LNCAP (cell line): Measurements from ENCODE around the gene VOPP1.

Source experiments
- TF ChIP-seq, protein P1 (sequence below): fragments of 450-650 bp; IDR thresholded peaks from 2 replicates; pipeline ENCODE4 v1.5.1; 2017; ENCODE audit warnings: mild to moderate bottlenecking

VOPP1 gene

DNA sequence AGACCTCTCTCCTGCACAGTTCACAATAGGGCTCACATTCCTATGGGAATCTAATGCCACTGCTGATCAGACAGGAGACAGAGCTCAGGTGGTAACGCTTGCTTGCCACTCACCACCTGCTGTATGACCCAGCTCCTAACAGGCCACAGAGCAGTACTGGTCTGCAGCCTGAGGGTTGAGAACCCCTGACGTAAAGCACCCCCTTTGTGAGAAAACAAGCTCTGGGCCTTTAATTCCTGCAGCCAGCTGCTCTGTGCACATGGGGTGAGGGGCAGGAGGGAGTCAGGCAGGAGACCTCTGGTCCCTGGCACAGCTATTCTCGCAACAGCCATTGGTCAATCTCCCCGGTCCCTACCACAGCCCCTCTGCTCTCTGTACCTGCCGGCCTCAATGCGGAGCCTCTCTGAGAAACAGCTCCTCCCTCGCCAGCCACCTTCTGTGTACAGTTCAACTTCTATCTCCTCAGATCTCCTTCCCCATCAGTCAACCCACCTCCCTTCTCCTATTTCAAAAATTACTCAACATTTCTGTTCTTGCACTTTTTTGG lies 105.2 kb downstream of the VOPP1 start:
- TF ChIP-seq, protein P1, sequence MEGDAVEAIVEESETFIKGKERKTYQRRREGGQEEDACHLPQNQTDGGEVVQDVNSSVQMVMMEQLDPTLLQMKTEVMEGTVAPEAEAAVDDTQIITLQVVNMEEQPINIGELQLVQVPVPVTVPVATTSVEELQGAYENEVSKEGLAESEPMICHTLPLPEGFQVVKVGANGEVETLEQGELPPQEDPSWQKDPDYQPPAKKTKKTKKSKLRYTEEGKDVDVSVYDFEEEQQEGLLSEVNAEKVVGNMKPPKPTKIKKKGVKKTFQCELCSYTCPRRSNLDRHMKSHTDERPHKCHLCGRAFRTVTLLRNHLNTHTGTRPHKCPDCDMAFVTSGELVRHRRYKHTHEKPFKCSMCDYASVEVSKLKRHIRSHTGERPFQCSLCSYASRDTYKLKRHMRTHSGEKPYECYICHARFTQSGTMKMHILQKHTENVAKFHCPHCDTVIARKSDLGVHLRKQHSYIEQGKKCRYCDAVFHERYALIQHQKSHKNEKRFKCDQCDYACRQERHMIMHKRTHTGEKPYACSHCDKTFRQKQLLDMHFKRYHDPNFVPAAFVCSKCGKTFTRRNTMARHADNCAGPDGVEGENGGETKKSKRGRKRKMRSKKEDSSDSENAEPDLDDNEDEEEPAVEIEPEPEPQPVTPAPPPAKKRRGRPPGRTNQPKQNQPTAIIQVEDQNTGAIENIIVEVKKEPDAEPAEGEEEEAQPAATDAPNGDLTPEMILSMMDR: no peak

DNA sequence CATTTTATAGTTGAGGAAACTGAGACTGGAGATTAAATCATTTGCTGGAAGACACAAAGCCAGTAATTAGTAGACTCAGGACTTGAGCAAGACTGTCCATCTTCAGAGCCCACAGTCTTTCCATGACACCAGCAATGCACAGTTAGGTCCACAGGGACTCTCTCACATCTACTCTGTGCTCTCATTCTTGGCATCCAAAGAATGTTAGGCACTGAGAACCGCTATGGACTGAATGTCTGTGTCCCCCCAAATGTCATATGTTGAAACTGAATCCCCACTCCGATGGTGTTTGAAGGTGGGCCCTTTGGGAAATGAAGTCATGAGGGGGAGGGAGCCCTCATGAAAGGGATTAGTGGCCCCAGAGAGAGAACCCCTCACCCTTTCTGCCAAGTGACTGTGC lies 106.6 kb downstream of the VOPP1 start:
- TF ChIP-seq, protein P1: no peak

DNA sequence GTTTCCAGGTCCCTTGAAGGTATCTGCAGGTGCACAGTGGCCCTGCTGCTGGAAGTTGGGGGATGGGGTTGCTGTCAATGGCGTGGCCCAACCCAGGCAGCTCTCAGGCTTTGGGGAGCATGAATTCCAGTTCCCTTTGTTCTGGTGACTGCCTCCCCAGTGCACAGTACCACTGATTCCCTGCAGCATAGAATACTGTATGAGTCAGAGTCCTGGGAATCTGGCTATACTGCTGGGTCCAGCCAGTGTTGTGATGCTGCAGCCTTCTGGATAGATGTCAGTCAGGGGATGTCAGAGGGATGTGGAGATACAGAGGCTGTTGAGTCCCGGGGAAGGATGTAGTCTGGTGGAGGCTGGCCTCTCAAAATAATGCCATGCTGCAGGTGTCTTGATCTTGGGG lies 107.9 kb downstream of the VOPP1 start:
- TF ChIP-seq, protein P1: no peak

DNA sequence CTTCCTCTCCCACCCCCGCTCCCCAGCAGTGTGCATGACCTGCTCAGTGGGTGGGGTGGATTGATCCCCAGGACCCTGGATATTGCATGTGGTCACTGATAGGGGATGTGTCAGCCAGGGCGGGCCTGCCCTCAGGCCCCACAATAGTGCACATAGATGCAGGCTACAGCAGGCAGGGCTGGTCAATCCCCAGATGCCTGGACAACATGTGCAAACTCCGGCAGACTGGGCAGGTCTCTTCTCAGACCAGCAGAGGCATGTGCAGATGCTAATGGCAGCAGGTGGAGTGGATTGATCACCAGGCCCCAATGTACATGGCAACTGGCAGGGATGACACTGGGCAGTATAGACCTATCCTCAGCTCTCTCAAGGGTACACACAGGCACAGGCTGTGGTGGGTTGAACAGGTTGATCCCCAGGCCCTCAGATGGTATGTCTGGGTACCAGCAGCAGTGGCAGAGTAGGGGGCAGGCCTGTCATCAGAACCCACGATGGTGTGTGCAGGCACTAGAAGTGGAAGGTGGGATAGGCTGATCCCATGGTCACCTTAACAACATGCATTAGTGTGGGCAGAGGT lies 108.5 kb downstream of the VOPP1 start:
- TF ChIP-seq, protein P1: no peak

DNA sequence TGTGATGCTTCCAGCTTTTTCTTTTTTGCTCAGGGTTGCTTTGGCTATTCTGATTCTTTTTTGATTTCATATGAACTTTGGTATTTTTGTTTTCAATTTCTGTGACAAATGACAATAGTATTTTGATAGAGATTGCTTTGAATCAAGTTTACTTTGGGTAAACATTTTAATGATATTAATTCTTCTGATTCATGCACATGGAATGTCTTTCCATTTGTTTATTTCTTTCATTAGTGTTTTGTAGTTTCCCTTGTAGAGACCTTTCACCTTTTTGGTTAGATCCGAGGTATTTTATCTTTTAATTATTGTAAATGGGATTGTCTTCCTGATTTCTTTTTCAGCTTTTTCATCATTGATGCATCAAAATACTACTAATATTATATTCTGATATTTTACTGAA lies 114.0 kb downstream of the VOPP1 start:
- TF ChIP-seq, protein P1: no peak

DNA sequence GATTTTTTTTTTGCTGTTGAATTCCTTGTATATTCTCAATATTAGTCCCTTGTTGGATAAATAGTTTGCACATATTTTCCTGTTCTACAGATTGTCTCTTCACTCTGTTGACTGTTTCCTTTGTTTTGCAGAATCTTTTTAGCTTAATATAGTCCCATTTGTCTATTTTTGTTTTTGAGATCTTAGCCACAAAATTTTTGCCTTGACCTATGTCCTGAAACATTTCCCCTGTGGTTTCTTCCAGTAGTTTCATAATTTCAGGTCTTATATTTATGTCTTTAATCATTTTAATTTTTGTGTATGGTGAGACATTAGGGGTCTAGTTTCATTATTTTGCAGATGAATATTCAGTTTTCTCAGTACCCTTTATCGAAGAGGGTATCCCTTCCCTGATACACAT lies 114.5 kb downstream of the VOPP1 start:
- TF ChIP-seq, protein P1: no peak

DNA sequence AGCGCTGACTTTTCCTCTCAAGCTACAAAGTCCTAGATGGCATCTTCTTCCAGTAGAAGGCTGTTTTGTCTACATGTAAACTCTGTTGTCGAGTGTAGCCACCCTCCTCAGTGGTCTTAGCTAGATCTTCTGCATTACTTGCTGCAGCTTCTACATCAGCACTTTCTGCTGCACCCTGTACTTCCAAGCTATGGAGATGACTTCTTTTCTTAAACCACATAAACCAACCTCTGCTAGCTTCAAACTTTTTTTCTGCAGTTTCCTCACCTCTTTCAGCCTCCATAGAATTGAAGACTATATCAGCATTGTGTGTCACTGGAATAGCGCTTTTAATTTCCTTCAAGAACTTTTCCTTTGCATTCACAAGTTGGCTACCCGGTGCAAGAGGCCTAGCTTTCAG lies 119.3 kb downstream of the VOPP1 start:
- TF ChIP-seq, protein P1: no peak
